Neural cell (in vitro differentiated cells): ENCODE measurements around the gene TENM3. TPM values are rescaled to one million over a fixed set of nuclear protein-coding genes. Genes with fewer than 3 reads are reported as not detected.

Experiments used
- H2AFZ ChIP-seq: fragments of 200-600, 300-800 bp; sonication (generic), shearing (Covaris generic); 2 replicates; pipeline ENCODE4 v1.6.0; 2014; ENCODE audit warnings: low read depth, mild to moderate bottlenecking, antibody characterized with exemption, low read length, moderate library complexity
- H3F3A ChIP-seq: fragments of 200-600 bp; shearing (Covaris generic); 2 replicates; pipeline ENCODE4 v1.6.1; 2016; ENCODE audit warnings: mild to moderate bottlenecking, moderate library complexity, mixed read lengths, antibody characterized with exemption, low read length; ENCODE audit not compliant: insufficient read depth, poor library complexity, severe bottlenecking
- H3K27ac ChIP-seq: fragments of 200-600, 300-800 bp; sonication (generic), shearing (Covaris generic); 2 replicates; pipeline ENCODE4 v1.5.1; 2014; ENCODE audit warnings: mild to moderate bottlenecking, low read length, moderate library complexity
- H3K27me3 ChIP-seq: fragments of 300-800, 200-600 bp; sonication (generic), shearing (Covaris generic); 2 replicates; pipeline ENCODE4 v1.6.0; 2014; ENCODE audit warnings: mild to moderate bottlenecking, low read depth, low read length, moderate library complexity; ENCODE audit not compliant: insufficient read depth
- H3K36me3 ChIP-seq: fragments of 300-800, 200-600 bp; sonication (generic), shearing (Covaris generic); 2 replicates; pipeline ENCODE4 v1.5.1; 2014; ENCODE audit warnings: mild to moderate bottlenecking, antibody characterized with exemption, low read length, moderate library complexity; ENCODE audit not compliant: insufficient read depth
- H3K4me2 ChIP-seq: fragments of 300-800, 200-600 bp; sonication (generic), shearing (Covaris generic); 2 replicates; pipeline ENCODE4 v1.6.0; 2014; ENCODE audit warnings: mild to moderate bottlenecking, low read length
- H3K4me3 ChIP-seq: fragments of 300-800, 200-600 bp; sonication (generic), shearing (Covaris generic); 2 replicates; pipeline ENCODE4 v1.5.1; 2014; ENCODE audit warnings: mild to moderate bottlenecking, low read length, moderate library complexity
- H3K79me2 ChIP-seq: fragments of 200-600 bp; shearing (Covaris generic); replicated peaks from 2 replicates; pipeline ENCODE4 v1.6.0; 2014; ENCODE audit warnings: mild to moderate bottlenecking, low read length, moderate library complexity; ENCODE audit not compliant: insufficient read depth
- H3K9ac ChIP-seq: fragments of 300-800, 200-600 bp; sonication (generic), shearing (Covaris generic); 2 replicates; pipeline ENCODE4 v1.6.1; 2016; ENCODE audit warnings: mild to moderate bottlenecking, low read length, mixed read lengths
- H3K9me2 ChIP-seq: fragments of 200-600 bp; shearing (Covaris generic); 2 replicates; pipeline ENCODE4 v1.6.1; 2016; ENCODE audit warnings: mild to moderate bottlenecking, low read length, mixed read lengths; ENCODE audit not compliant: insufficient read depth
- H3K9me3 ChIP-seq: fragments of 200-600, 300-800 bp; sonication (generic), shearing (Covaris generic); 2 replicates; pipeline ENCODE4 v1.6.1; 2016; ENCODE audit warnings: mild to moderate bottlenecking, mixed run types, low read length, moderate library complexity, mixed read lengths
- H4K20me1 ChIP-seq: fragments of 200-600 bp; shearing (Covaris generic); 2 replicates; pipeline ENCODE4 v1.6.1; 2016; ENCODE audit warnings: mild to moderate bottlenecking, mixed run types; ENCODE audit not compliant: insufficient read depth
- CTCF ChIP-seq: fragments of 450-650 bp; IDR thresholded peaks from 2 replicates; pipeline ENCODE4 v1.5.1; 2014; ENCODE audit warnings: antibody characterized with exemption, mild to moderate bottlenecking, moderate library complexity; ENCODE audit not compliant: poor library complexity, severe bottlenecking
- EP300 ChIP-seq: fragments of 450-650 bp; conservative IDR thresholded peaks from 2 replicates; pipeline ENCODE4 v1.6.1; 2014; ENCODE audit warnings: antibody characterized with exemption, mild to moderate bottlenecking, moderate library complexity; ENCODE audit not compliant: poor library complexity, severe bottlenecking
- EZH2 ChIP-seq: fragments of 200-600, 300-800 bp; shearing (Covaris generic), sonication (generic); IDR thresholded peaks from 2 replicates; pipeline ENCODE4 v1.6.1; 2014; ENCODE audit warnings: antibody characterized with exemption, low read length, borderline replicate concordance, mild to moderate bottlenecking; ENCODE audit not compliant: insufficient read depth, poor library complexity, severe bottlenecking
- MXI1 ChIP-seq: fragments of 450-650 bp; conservative IDR thresholded peaks from 2 replicates; pipeline ENCODE4 v1.6.1; 2014; ENCODE audit warnings: antibody characterized with exemption, mild to moderate bottlenecking; ENCODE audit not compliant: poor library complexity, severe bottlenecking
- RAD21 ChIP-seq: fragments of 450-650 bp; conservative IDR thresholded peaks from 2 replicates; pipeline ENCODE4 v1.6.1; 2014; ENCODE audit warnings: antibody characterized with exemption, mild to moderate bottlenecking, moderate library complexity
- REST ChIP-seq: IDR thresholded peaks from 2 replicates; pipeline ENCODE4 v1.6.1; 2012; ENCODE audit warnings: borderline replicate concordance
- SMC3 ChIP-seq: fragments of 450-650 bp; conservative IDR thresholded peaks from 2 replicates; pipeline ENCODE4 v1.6.1; 2014; ENCODE audit warnings: antibody characterized with exemption, mild to moderate bottlenecking, moderate library complexity; ENCODE audit not compliant: poor library complexity
- polyA plus RNA-seq: library from polyadenylated mRNA; depleted of rRNA; stranded (reverse); fragments of >200 nt; gene quantifications from 2 replicates; pipeline ENCODE4 v1.2.3, GENCODE V29; 2014

Gene TENM3
- polyA plus RNA-seq, 1 donor from 2014 or later, result 7.3 TPM

GRCh38 chr4:182822554-182822953 is 579.4 kb downstream of the TENM3 start:
- H3K9me3 ChIP-seq, result no peaks in the 10 kb centered on the region
- no peak overlapping the region for H3K9ac ChIP-seq
- H3K36me3 ChIP-seq, result no peaks in the 10 kb centered on the region
- H3K9me2 ChIP-seq, result no peaks in the 10 kb centered on the region
- H3K4me2 ChIP-seq, result no peak overlapping the region
- H3K4me3 ChIP-seq, result no peak overlapping the region
- H3K79me2 ChIP-seq, result no peaks in the 10 kb centered on the region
- TF ChIP-seq REST (no peak), CTCF (no peak), SMC3 (no peak), RAD21 (no peak), EP300 (no peak)
- no peaks in the 10 kb centered on the region for H3K27me3 ChIP-seq
- no peak overlapping the region for H3K27ac ChIP-seq
- H3F3A ChIP-seq, result no peaks in the 10 kb centered on the region
- H2AFZ ChIP-seq, result no peak overlapping the region
- no peaks in the 10 kb centered on the region for H4K20me1 ChIP-seq

- H3K36me3 ChIP-seq, result no peaks in the 10 kb centered on the region
- no peaks in the 10 kb centered on the region for H3K79me2 ChIP-seq
- TF ChIP-seq MXI1, result no peak
- TF ChIP-seq EZH2, result no peak
- TF ChIP-seq SMC3, result no peak
- no peak for TF ChIP-seq CTCF
- TF ChIP-seq EP300, result no peak
- TF ChIP-seq REST, result no peak
- no peak overlapping the region for H3K27ac ChIP-seq
- no peak overlapping the region for H3K4me3 ChIP-seq
- H2AFZ ChIP-seq, result no peak overlapping the region
- no peak overlapping the region for H3K4me2 ChIP-seq
- no peaks in the 10 kb centered on the region for H3K9me2 ChIP-seq
- H3K27me3 ChIP-seq, result no peaks in the 10 kb centered on the region
- H3K9ac ChIP-seq, result no peak overlapping the region
- no peaks in the 10 kb centered on the region for H3F3A ChIP-seq
- no peaks in the 10 kb centered on the region for H4K20me1 ChIP-seq
- no peaks in the 10 kb centered on the region for H3K9me3 ChIP-seq
Measured at GRCh38 chr4:182823576-182823975, 580.4 kb downstream of the TENM3 start.
